ENCODE data around the gene PLEKHB1. TPM values are rescaled to one million over a fixed set of nuclear protein-coding genes. Genes with fewer than 3 reads are reported as not detected.

PLEKHB1 gene
- polyA plus RNA-seq, 1 donor from 2014 or later = 0.25 TPM

DNA sequence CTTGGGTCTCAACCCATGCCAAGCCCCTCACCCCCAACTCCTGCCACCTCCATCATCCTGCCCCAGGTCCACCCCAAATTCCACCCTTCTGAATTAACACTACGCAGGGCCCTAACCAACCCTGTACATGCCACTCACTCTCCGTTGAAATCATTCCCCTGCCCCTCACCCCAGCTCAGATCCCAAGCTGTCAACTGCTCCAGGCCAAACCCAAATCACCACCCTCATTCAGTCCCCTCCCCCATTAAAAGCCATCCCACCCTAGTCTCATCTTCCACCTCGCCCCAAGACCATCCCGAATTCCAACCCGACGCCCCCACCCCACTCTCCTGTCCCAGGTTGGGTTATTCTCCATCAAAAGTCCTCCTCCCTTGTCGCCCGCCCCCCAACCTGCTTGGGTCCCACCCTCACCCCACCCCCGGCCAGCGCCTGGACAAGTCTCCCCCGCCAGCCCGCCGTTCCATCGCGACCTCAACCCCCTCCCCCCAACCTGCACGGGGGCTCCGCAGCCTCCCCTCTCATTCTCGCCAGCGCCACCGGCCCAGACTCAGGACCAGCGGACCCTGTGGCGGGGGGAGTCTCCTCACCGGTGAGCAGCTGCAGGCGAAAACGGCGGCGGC lies 48.9 kb upstream of the PLEKHB1 start:
- H3K4me3 ChIP-seq (ENCODE audit: low read length) = peak overlapping the region; percentile 91
- no peaks in the 10 kb centered on the region for H3K9me2 ChIP-seq (ENCODE audit: insufficient read depth, low read length)
- no peaks in the 10 kb centered on the region for H3K36me3 ChIP-seq (ENCODE audit: insufficient read depth, low read length)
- peak overlapping the region; percentile 53 for H2AFZ ChIP-seq (ENCODE audit: low read depth, low read length)
- H3F3A ChIP-seq (ENCODE audit: insufficient read depth, low read length, poor library complexity, severe bottlenecking) = no peaks in the 10 kb centered on the region
- peak overlapping the region; percentile 98 for H3K4me2 ChIP-seq (ENCODE audit: low read length)
- H3K27me3 ChIP-seq (ENCODE audit: insufficient read depth, low read depth, low read length) = no peaks in the 10 kb centered on the region
- H4K20me1 ChIP-seq (ENCODE audit: insufficient read depth) = no peaks in the 10 kb centered on the region
- peak overlapping the region; percentile 98 for H3K27ac ChIP-seq (ENCODE audit: low read length)
- no peak for TF ChIP-seq SMC3 (conservative IDR thresholded peaks at IDR 0.05; ENCODE audit: poor library complexity)
- no peak for TF ChIP-seq POLR2AphosphoS5 (IDR thresholded peaks at IDR 0.05)
- TF ChIP-seq TAF1 (IDR thresholded peaks at IDR 0.05; ENCODE audit: low read depth) = no peak
- TF ChIP-seq EZH2 (IDR thresholded peaks at IDR 0.05; ENCODE audit: borderline replicate concordance, insufficient read depth, low read length, poor library complexity, severe bottlenecking) = no peak
- no peak for TF ChIP-seq EP300 (conservative IDR thresholded peaks at IDR 0.05; ENCODE audit: poor library complexity, severe bottlenecking)
- no peak for TF ChIP-seq MXI1 (conservative IDR thresholded peaks at IDR 0.05; ENCODE audit: poor library complexity, severe bottlenecking)
- TF ChIP-seq REST (IDR thresholded peaks at IDR 0.05; ENCODE audit: borderline replicate concordance) = no peak
- peaks cover 51% of the 10 kb centered on the region for H3K79me2 ChIP-seq (replicated peaks; ENCODE audit: insufficient read depth, low read length)
- peak overlapping the region; percentile 97 for H3K9ac ChIP-seq (ENCODE audit: low read length)
- no peaks in the 10 kb centered on the region for H3K9me3 ChIP-seq (ENCODE audit: low read length)

DNA sequence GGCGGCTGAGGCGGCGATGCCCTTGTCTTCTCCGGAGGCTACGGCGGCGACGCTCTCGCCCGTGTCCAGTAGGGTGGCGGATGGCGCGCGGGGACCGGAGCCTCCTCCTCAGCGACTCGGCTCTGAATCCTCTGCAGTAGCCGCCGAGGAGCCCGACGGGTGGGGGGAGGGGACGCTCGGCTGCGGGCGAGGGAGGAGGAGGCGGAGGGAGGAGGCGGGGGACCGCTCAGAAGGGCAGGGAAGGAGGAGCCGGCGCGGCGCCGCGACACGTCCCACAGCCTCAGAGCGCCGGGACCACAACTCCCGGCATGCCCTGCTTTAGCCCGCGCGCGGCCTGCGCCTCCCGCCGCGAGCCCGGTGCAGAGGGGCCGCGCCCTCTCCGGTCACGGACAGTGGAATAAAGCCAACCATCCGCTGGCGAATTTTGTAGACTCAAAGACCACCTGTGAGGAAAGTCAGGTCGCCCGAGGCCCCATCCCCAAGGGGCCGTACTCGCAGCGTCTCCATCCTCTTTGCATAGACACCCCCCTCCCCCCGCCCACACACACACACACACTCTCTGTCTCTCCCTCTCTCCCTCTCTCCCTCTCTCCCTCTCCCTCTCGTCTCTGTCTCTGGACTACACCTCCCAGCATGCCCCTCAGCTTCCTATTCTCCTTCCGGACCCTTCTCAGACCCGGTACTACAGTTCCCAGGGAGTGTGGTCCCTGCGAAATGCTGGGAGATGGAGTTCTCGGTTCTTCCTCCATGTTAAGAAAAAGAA lies 48.2 kb upstream of the PLEKHB1 start, which contains the start of gene FAM168A:
TSS of gene FAM168A (minus strand) at position 157 of the 763 bp plus-strand sequence. CDS start 129,638 bp downstream, outside the sequence.
- TF ChIP-seq EZH2 (IDR thresholded peaks at IDR 0.05; ENCODE audit: borderline replicate concordance, insufficient read depth, low read length, poor library complexity, severe bottlenecking) (no peak), TAF1 (IDR thresholded peaks at IDR 0.05; ENCODE audit: low read depth) (peak; percentile 96), POLR2AphosphoS5 (IDR thresholded peaks at IDR 0.05) (peak; percentile 86), CTCF (IDR thresholded peaks at IDR 0.05; ENCODE audit: poor library complexity, severe bottlenecking) (peak; percentile 56), RAD21 (conservative IDR thresholded peaks at IDR 0.05) (peak; percentile 63), EP300 (conservative IDR thresholded peaks at IDR 0.05; ENCODE audit: poor library complexity, severe bottlenecking) (peak; percentile 83), REST (IDR thresholded peaks at IDR 0.05; ENCODE audit: borderline replicate concordance) (peak; percentile 92), MXI1 (conservative IDR thresholded peaks at IDR 0.05; ENCODE audit: poor library complexity, severe bottlenecking) (peak; percentile 71), SMC3 (conservative IDR thresholded peaks at IDR 0.05; ENCODE audit: poor library complexity) (peak; percentile 58)

More for the DNA sequence above, 48.2 kb upstream of the PLEKHB1 start, which contains the start of gene FAM168A:
- H3K4me2 ChIP-seq (ENCODE audit: low read length) = peak within 1 kb of the TSS; percentile 98
- peak within 1 kb of the TSS; percentile 91 for H3K4me3 ChIP-seq (ENCODE audit: low read length)
- H3K27me3 ChIP-seq (ENCODE audit: insufficient read depth, low read depth, low read length) = no peaks in the 10 kb centered on the region
- no peaks in the 10 kb centered on the region for H3K9me3 ChIP-seq (ENCODE audit: low read length)
- H3K36me3 ChIP-seq (ENCODE audit: insufficient read depth, low read length) = no peaks in the 10 kb centered on the region
- H3K79me2 ChIP-seq (replicated peaks; ENCODE audit: insufficient read depth, low read length) = peaks cover 44% of the 10 kb centered on the region
- peak within 1 kb of the TSS; percentile 97 for H3K9ac ChIP-seq (ENCODE audit: low read length)
- no peaks in the 10 kb centered on the region for H3F3A ChIP-seq (ENCODE audit: insufficient read depth, low read length, poor library complexity, severe bottlenecking)
- H3K27ac ChIP-seq (ENCODE audit: low read length) = peak within 1 kb of the TSS; percentile 98
- H4K20me1 ChIP-seq (ENCODE audit: insufficient read depth) = no peaks in the 10 kb centered on the region
- peak within 1 kb of the TSS; percentile 53 for H2AFZ ChIP-seq (ENCODE audit: low read depth, low read length)
- H3K9me2 ChIP-seq (ENCODE audit: insufficient read depth, low read length) = no peaks in the 10 kb centered on the region
